A549 (cell line): Measurements from ENCODE around the gene ATXN10.

Source experiments
- CBX2 ChIP-seq: fragments of 200-600 bp; sonication (generic); IDR thresholded peaks from 2 replicates; pipeline ENCODE4 v1.6.1; 2016; ENCODE audit warnings: low read depth, mild to moderate bottlenecking, borderline replicate concordance
- CTCF ChIP-seq: fragments of >200 bp; sonication (Bioruptor Twin); formaldehyde crosslinking; IDR thresholded peaks from 3 replicates; pipeline ENCODE4 v1.5.1; 2016
- EP300 ChIP-seq, 2 experiments: fragments of >200 bp; sonication (Bioruptor Twin); formaldehyde crosslinking; IDR thresholded peaks; 2 replicates in 1 of 2; 3 replicates in 1 of 2; pipeline ENCODE4 v1.6.1; 2016 to 2017
- FOXS1 ChIP-seq: fragments of 250-450 bp; sonication (Bioruptor Pico); IDR thresholded peaks from 2 replicates; pipeline ENCODE4 v1.5.0; 2020; ENCODE audit warnings: mild to moderate bottlenecking, moderate library complexity
- MYC ChIP-seq: IDR thresholded peaks from 2 replicates; pipeline ENCODE4 v1.6.1; 2012; ENCODE audit warnings: mild to moderate bottlenecking, inconsistent platforms, low read length, improper control_type of control experiment, borderline replicate concordance
- POLR2A ChIP-seq: IDR thresholded peaks from 2 replicates; pipeline ENCODE4 v1.6.1; 2012; ENCODE audit warnings: mild to moderate bottlenecking, low read length
- RAD21 ChIP-seq, 2 experiments: fragments of >200 bp in 1 of 2; sonication (Bioruptor Twin) in 1 of 2; formaldehyde crosslinking in 1 of 2; IDR thresholded peaks in 1 of 2; conservative IDR thresholded peaks in 1 of 2; 2 replicates in 1 of 2; 3 replicates in 1 of 2; pipeline ENCODE4 v1.6.1; 2012 to 2018; ENCODE audit warnings: inconsistent platforms in 1 of 2
- RCOR1 ChIP-seq: fragments of 150-350 bp; IDR thresholded peaks from 2 replicates; pipeline ENCODE4 v1.6.1; 2014; ENCODE audit warnings: antibody characterized with exemption, low read length, low read depth
- SMC3 ChIP-seq: fragments of >200 bp; sonication (Bioruptor Twin); formaldehyde crosslinking; IDR thresholded peaks from 3 replicates; pipeline ENCODE4 v1.6.1; 2018; ENCODE audit warnings: inconsistent platforms
- ZSCAN20 ChIP-seq: fragments of 250-450 bp; sonication (Bioruptor Pico); IDR thresholded peaks from 2 replicates; pipeline ENCODE4 v1.8.0; 2022; ENCODE audit warnings: mild to moderate bottlenecking, moderate library complexity

- TF ChIP-seq CTCF (no peak), RCOR1 (no peak), FOXS1 (CRISPR knock-in tag) (no peak), MYC (no peak), POLR2A (no peak), ZSCAN20 (no peak), RAD21 (conservative IDR thresholded peaks at IDR 0.05 in 1 of 2, IDR thresholded peaks at IDR 0.05 in 1 of 2) (no peak), SMC3 (no peak), EP300 (IDR thresholded peaks at IDR 0.05) (no peak), CBX2 (no peak)
These were observed 35.0 kb upstream of the ATXN10 start for GRCh38 chr22:45636683-45637082.
